GM12878 (cell line): ENCODE results near the gene HOXB6. TPM values are rescaled to one million over a fixed set of nuclear protein-coding genes. Genes with fewer than 3 reads are reported as not detected.

ENCODE experiments used
- ATAC-seq: fragments of 200-7000 bp; cut with Tn5 transposase; 3 replicates; pipeline ENCODE4 v1.9.1; 2020; ENCODE audit warnings: mild to moderate bottlenecking, moderate library complexity
- BruUV-seq: library from RNA; stranded (reverse); fragments of 400-500 nt; replicated peaks from 2 replicates; lab custom pipeline; 2021; lab: Mats Ljungman, UMichigan
- CTCF ChIA-PET: fragments of 300-600 bp; sonication (Branson Sonifier 250); formaldehyde crosslinking; extraction: SDS; loops from one replicate; lab custom pipeline; 2021; ENCODE audit warnings: inconsistent platforms; lab: Yijun Ruan, JAX
- POLR2A ChIA-PET: fragments of 350-600 bp; formaldehyde crosslinking; extraction: SDS; loops from one replicate; lab custom pipeline; 2021; ENCODE audit warnings: inconsistent platforms; lab: Charles Lee
- RAD21 ChIA-PET: fragments of 300-600 bp; sonication (Branson Sonifier 250); formaldehyde crosslinking; loops from one replicate; lab custom pipeline; 2023; ENCODE audit warnings: antibody characterized with exemption; ENCODE audit not compliant: unreplicated experiment; lab: Charles Lee
- SMC1A ChIA-PET: fragments of 300-600 bp; sonication (Branson Sonifier 250); formaldehyde crosslinking; loops from one replicate; lab custom pipeline; 2023; ENCODE audit not compliant: unreplicated experiment, uncharacterized antibody; lab: Charles Lee
- DNase-seq: peaks from one replicate; pipeline ENCODE4 v3.0.0-alpha.2; 2011; ENCODE audit warnings: low read depth, low spot score
- FAIRE-seq: peaks from 3 replicates; lab custom pipeline; 2011; peaks lifted over from hg19 to GRCh38; lab: Jason Lieb, UNC
- H2AFZ ChIP-seq: 2 replicates; pipeline ENCODE4 v1.6.0; 2011; ENCODE audit warnings: low read depth, low read length, control low read depth; ENCODE audit not compliant: control insufficient read depth
- H3K27ac ChIP-seq: 2 replicates; pipeline ENCODE4 v1.5.1; 2011; ENCODE audit warnings: control low read depth; ENCODE audit not compliant: control insufficient read depth, insufficient read depth
- H3K27me3 ChIP-seq, 2 experiments: replicated peaks in 1 of 2; 2 replicates each; pipeline versions ENCODE4 v1.6.0 to v1.6.1; 2011; ENCODE audit warnings: low read length in 1 of 2; ENCODE audit not compliant: control insufficient read depth in 2 of 2, insufficient read depth in 2 of 2
- H3K36me3 ChIP-seq, 2 experiments: 2 replicates each; pipeline ENCODE4 v1.5.1; 2011; ENCODE audit warnings: low read length in 1 of 2; ENCODE audit not compliant: control insufficient read depth in 2 of 2, insufficient read depth in 2 of 2
- H3K4me1 ChIP-seq: 2 replicates; pipeline ENCODE4 v1.6.1; 2011; ENCODE audit warnings: mild to moderate bottlenecking, low read length, moderate library complexity, mixed read lengths; ENCODE audit not compliant: control insufficient read depth, insufficient read depth
- H3K4me2 ChIP-seq: 2 replicates; pipeline ENCODE4 v1.6.0; 2011; ENCODE audit warnings: control low read depth; ENCODE audit not compliant: control insufficient read depth, insufficient read depth
- H3K4me3 ChIP-seq: fragments of 200-600 bp; sonication (generic); 2 replicates; pipeline ENCODE4 v1.5.1; 2016
- H3K79me2 ChIP-seq: 2 replicates; pipeline ENCODE4 v1.6.0; 2011; ENCODE audit warnings: low read length; ENCODE audit not compliant: control insufficient read depth, insufficient read depth
- H3K9ac ChIP-seq: 2 replicates; pipeline ENCODE4 v1.8.0; 2011; ENCODE audit warnings: low read length, control low read depth, mixed read lengths; ENCODE audit not compliant: control insufficient read depth, insufficient read depth
- H3K9me3 ChIP-seq: replicated peaks from 3 replicates; pipeline ENCODE4 v1.5.1; 2011; ENCODE audit warnings: mild to moderate bottlenecking, low read length; ENCODE audit not compliant: control insufficient read depth, insufficient read depth
- H4K20me1 ChIP-seq: 2 replicates; pipeline ENCODE4 v1.6.0; 2011; ENCODE audit not compliant: control insufficient read depth, insufficient read depth
- ATF3 ChIP-seq: IDR thresholded peaks from 2 replicates; pipeline ENCODE4 v1.6.1; 2011; ENCODE audit warnings: low read depth, mild to moderate bottlenecking, low read length, moderate library complexity, borderline replicate concordance; ENCODE audit errors: extremely low read depth
- CEBPZ ChIP-seq: fragments of 150-350 bp; IDR thresholded peaks from 2 replicates; pipeline ENCODE4 v1.6.1; 2016; ENCODE audit warnings: low read depth, low read length
- CHD1 ChIP-seq: IDR thresholded peaks from 2 replicates; pipeline ENCODE4 v1.6.1; 2012; ENCODE audit warnings: low read depth, low read length, improper control_type of control experiment
- ETV6 ChIP-seq, 2 experiments: fragments of 450-650 bp in 1 of 2; IDR thresholded peaks in 1 of 2; conservative IDR thresholded peaks in 1 of 2; 2 replicates each; pipeline ENCODE4 v1.6.1; 2014; ENCODE audit warnings: antibody characterized with exemption in 1 of 2, borderline replicate concordance in 1 of 2, low read depth in 1 of 2, mild to moderate bottlenecking in 1 of 2, moderate library complexity in 1 of 2
- IKZF1 ChIP-seq: fragments of 450-650 bp; conservative IDR thresholded peaks from 2 replicates; pipeline ENCODE4 v1.6.1; 2017; ENCODE audit warnings: antibody characterized with exemption, mild to moderate bottlenecking
- MYB ChIP-seq: fragments of 150-350 bp; IDR thresholded peaks from 2 replicates; pipeline ENCODE4 v1.6.1; 2014; ENCODE audit warnings: mild to moderate bottlenecking, low read depth, low read length, borderline replicate concordance
- NR2F1 ChIP-seq: fragments of 450-650 bp; conservative IDR thresholded peaks from 2 replicates; pipeline ENCODE4 v1.6.1; 2017; ENCODE audit warnings: mild to moderate bottlenecking
- RBBP5 ChIP-seq: fragments of 200-600 bp; sonication (generic); conservative IDR thresholded peaks from 2 replicates; pipeline ENCODE4 v1.6.1; 2016
- SMAD1 ChIP-seq: fragments of 450-650 bp; IDR thresholded peaks from 2 replicates; pipeline ENCODE4 v1.6.1; 2018; ENCODE audit warnings: mild to moderate bottlenecking, low read depth; ENCODE audit not compliant: partially characterized antibody
- SMARCA5 ChIP-seq: fragments of 450-650 bp; IDR thresholded peaks from 2 replicates; pipeline ENCODE4 v1.6.1; 2017; ENCODE audit warnings: mild to moderate bottlenecking
- SREBF2 ChIP-seq: IDR thresholded peaks from 2 replicates; pipeline ENCODE4 v1.6.1; 2012; ENCODE audit warnings: mild to moderate bottlenecking, low read length
- TCF12 ChIP-seq: IDR thresholded peaks from 2 replicates; pipeline ENCODE4 v1.6.1; 2011; ENCODE audit warnings: low read depth, mild to moderate bottlenecking, low read length
- ZNF384 ChIP-seq: IDR thresholded peaks from 2 replicates; pipeline ENCODE4 v1.6.1; 2012; ENCODE audit warnings: low read depth, mild to moderate bottlenecking, low read length, improper control_type of control experiment, borderline replicate concordance
- WGBS: methylation state at CpG from one replicate; pipeline ENCODE4 v1.1.6; 2016; ENCODE audit warnings: low lambda C conversion rate; ENCODE audit not compliant: insufficient replicate concordance, insufficient coverage; ENCODE audit errors: missing lambda C conversion rate; 5-methylcytosine and 5-hydroxymethylcytosine counted together
- in situ Hi-C: fragments of 300-500 bp; cut with MboI; formaldehyde crosslinking; loops from 9 replicates; pipeline ENCODE4 v1.14.3; 2018; ENCODE audit warnings: mixed read lengths
- intact Hi-C: fragments of 100-400 bp; cut with micrococcal nuclease; formaldehyde crosslinking; loops from one replicate; pipeline ENCODE4 v1.14.2; 2022; ENCODE audit not compliant: unreplicated experiment
- polyA plus RNA-seq, 11 experiments: library from polyadenylated mRNA; depleted of rRNA in 4 of 11; unstranded in 6 of 11; stranded (reverse) in 5 of 11; fragments of >200 nt; fragmentation: Nextera tagmentation in 4 of 11; fragmentation: Illumina TruSeq in 1 of 11; extraction: Ambion mirVana in 4 of 11; extraction: Trizol in 1 of 11; gene quantifications; 1 replicate in 1 of 11; 2 replicates in 10 of 11; pipeline versions ENCODE4 v1.2.1 to v1.2.3, GENCODE V29; 2011 to 2016; ENCODE audit warnings: inconsistent platforms in 2 of 11, missing spikeins in 2 of 11, low read depth in 1 of 11
- total RNA-seq, 4 experiments: library from RNA; depleted of rRNA in 3 of 4; stranded (reverse); fragments of >200 nt in 3 of 4; fragmentation: Illumina TruSeq in 1 of 4; extraction: Trizol in 1 of 4; gene quantifications; 2 replicates each; pipeline versions ENCODE4 v1.2.1 to v1.2.3, GENCODE V29; 2013 to 2021
- TF ChIP-seq, protein P1 (sequence below): fragments of 450-650 bp; IDR thresholded peaks from 2 replicates; pipeline ENCODE4 v1.6.1; 2017; ENCODE audit warnings: mild to moderate bottlenecking, moderate library complexity

HOXB6 gene
- total and polyA plus RNA-seq, 10 of the 15 experiments (the other 5 are each of a cell fraction or from before 2014, with no cell fraction given): 0.04 to 0.51 (median 0.09) TPM; not detected in 2

DNA sequence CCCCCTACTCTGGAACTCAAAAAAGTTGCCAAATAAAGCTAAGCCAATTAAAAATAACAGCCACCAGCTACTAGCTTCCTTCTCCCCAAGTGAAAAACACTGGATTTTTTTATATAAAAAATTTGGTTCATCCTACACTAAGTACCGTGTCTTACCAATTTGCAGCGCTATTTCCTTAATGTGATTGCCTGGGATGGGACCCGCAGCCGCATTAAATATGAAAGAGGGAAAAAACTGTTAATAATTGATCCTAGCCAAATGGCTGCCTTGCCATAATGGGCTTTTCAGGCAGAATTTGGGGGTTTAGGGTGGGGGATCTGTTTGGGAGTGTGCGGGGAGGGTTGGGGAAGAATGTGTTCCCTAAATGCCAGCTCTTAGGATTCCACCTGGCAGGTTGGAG, 19.3 kb upstream of the HOXB6 start:
- no peak overlapping the region for H3K9ac ChIP-seq
- in situ Hi-C loops: loop anchor here (10.0 kb wide), 1 partner anchor 779 kb away; the partner anchor contains the start of gene SCRN2
- no peak overlapping the region for H3K4me2 ChIP-seq
- no TSS peak for BruUV-seq
- H3K27ac ChIP-seq: no peak overlapping the region
- ATAC-seq (no peak), DNase-seq (no peak), FAIRE-seq (no peak)
- no peaks in the 10 kb centered on the region for H4K20me1 ChIP-seq
- no peaks in the 10 kb centered on the region for H3K4me1 ChIP-seq
- no peaks in the 10 kb centered on the region; a peak in 1 of 4 replicates for H3K36me3 ChIP-seq
- no peaks in the 10 kb centered on the region for H3K79me2 ChIP-seq
- intact Hi-C loops: no loop called here
- H3K27me3 ChIP-seq: peaks cover 40 to 47% of the 10 kb centered on the region in 2 experiments
- H2AFZ ChIP-seq: no peak overlapping the region
- RAD21 ChIA-PET: interaction anchor here (1.6 kb wide), 1 partner anchor 15 kb away, joined by 4 read pairs; no protein-coding TSS in a partner anchor
- 87% methylated on average over 5 of the region's 5 CpGs for WGBS
- no peak overlapping the region for H3K4me3 ChIP-seq
- no peaks in the 10 kb centered on the region for H3K9me3 ChIP-seq
- POLR2A ChIA-PET: interaction anchor here (1.8 kb wide), 1 partner anchor 15 kb away, joined by 5 read pairs; no protein-coding TSS in a partner anchor
- TF ChIP-seq ETV6 (conservative IDR thresholded peaks at IDR 0.05 in 1 of 2, IDR thresholded peaks at IDR 0.05 in 1 of 2; ENCODE audit: borderline replicate concordance in 1 of 2, low read depth in 1 of 2) (no peak), CHD1 (no peak), RBBP5 (no peak), CEBPZ (no peak), ZNF384 (no peak), MYB (no peak), SMARCA5 (no peak), NR2F1 (no peak), IKZF1 (no peak), SMAD1 (no peak), SREBF2 (no peak), ATF3 (no peak), TCF12 (no peak)
- TF ChIP-seq, protein P1, sequence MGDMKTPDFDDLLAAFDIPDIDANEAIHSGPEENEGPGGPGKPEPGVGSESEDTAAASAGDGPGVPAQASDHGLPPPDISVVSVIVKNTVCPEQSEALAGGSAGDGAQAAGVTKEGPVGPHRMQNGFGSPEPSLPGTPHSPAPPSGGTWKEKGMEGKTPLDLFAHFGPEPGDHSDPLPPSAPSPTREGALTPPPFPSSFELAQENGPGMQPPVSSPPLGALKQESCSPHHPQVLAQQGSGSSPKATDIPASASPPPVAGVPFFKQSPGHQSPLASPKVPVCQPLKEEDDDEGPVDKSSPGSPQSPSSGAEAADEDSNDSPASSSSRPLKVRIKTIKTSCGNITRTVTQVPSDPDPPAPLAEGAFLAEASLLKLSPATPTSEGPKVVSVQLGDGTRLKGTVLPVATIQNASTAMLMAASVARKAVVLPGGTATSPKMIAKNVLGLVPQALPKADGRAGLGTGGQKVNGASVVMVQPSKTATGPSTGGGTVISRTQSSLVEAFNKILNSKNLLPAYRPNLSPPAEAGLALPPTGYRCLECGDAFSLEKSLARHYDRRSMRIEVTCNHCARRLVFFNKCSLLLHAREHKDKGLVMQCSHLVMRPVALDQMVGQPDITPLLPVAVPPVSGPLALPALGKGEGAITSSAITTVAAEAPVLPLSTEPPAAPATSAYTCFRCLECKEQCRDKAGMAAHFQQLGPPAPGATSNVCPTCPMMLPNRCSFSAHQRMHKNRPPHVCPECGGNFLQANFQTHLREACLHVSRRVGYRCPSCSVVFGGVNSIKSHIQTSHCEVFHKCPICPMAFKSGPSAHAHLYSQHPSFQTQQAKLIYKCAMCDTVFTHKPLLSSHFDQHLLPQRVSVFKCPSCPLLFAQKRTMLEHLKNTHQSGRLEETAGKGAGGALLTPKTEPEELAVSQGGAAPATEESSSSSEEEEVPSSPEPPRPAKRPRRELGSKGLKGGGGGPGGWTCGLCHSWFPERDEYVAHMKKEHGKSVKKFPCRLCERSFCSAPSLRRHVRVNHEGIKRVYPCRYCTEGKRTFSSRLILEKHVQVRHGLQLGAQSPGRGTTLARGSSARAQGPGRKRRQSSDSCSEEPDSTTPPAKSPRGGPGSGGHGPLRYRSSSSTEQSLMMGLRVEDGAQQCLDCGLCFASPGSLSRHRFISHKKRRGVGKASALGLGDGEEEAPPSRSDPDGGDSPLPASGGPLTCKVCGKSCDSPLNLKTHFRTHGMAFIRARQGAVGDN: no peak
- CTCF ChIA-PET: interaction anchor here (0.8 to 3.7 kb wide), 5 partner anchors 8 to 544 kb away, joined by 3 to 15 read pairs (median 5); no protein-coding TSS in a partner anchor
- SMC1A ChIA-PET: no interaction called here
